SU-DHL-6 (cell line): ENCODE data around the gene MLEC.

ENCODE experiments used
- H2AFZ ChIP-seq: fragments of 200-600 bp; sonication (generic); 2 replicates; pipeline ENCODE4 v1.6.1; 2014; ENCODE audit warnings: low read depth, mild to moderate bottlenecking, moderate library complexity, mixed read lengths, antibody characterized with exemption, low read length; ENCODE audit not compliant: severe bottlenecking
- H3F3A ChIP-seq: fragments of 200-600 bp; shearing (Covaris generic); 2 replicates; pipeline ENCODE4 v1.6.0; 2016; ENCODE audit warnings: antibody characterized with exemption, mild to moderate bottlenecking; ENCODE audit not compliant: insufficient read depth
- H3K27ac ChIP-seq: fragments of 200-600 bp; sonication (generic); 2 replicates; pipeline ENCODE4 v1.5.1; 2016; ENCODE audit warnings: low read depth, mild to moderate bottlenecking, low read length, moderate library complexity, mixed read lengths
- H3K27me3 ChIP-seq: fragments of 200-600 bp; sonication (generic), shearing (Covaris generic); 2 replicates; pipeline ENCODE4 v1.6.0; 2014; ENCODE audit warnings: mild to moderate bottlenecking, low read length
- H3K36me3 ChIP-seq: fragments of 200-600 bp; sonication (generic); 2 replicates; pipeline ENCODE4 v1.6.1; 2014; ENCODE audit warnings: mild to moderate bottlenecking, low read length, mixed read lengths
- H3K4me2 ChIP-seq: fragments of 300-600, 200-600 bp; shearing (Covaris generic), sonication (generic); 2 replicates; pipeline ENCODE4 v1.6.0; 2014; ENCODE audit warnings: low read length, low read depth, mild to moderate bottlenecking; ENCODE audit not compliant: poor library complexity, severe bottlenecking
- H3K4me3 ChIP-seq: fragments of 200-600 bp; sonication (generic); 2 replicates; pipeline ENCODE4 v1.5.1; 2014; ENCODE audit warnings: antibody characterized with exemption, low read length, mild to moderate bottlenecking, mixed read lengths; ENCODE audit not compliant: insufficient read depth, poor library complexity, severe bottlenecking
- H3K79me2 ChIP-seq: fragments of 200-600 bp; sonication (generic); 2 replicates; pipeline ENCODE4 v1.6.1; 2014; ENCODE audit warnings: mild to moderate bottlenecking, low read length, moderate library complexity; ENCODE audit not compliant: insufficient read depth
- H3K9ac ChIP-seq: fragments of 200-600 bp; sonication (generic); 2 replicates; pipeline ENCODE4 v1.7.0; 2014; ENCODE audit warnings: mild to moderate bottlenecking, low read length
- H3K9me2 ChIP-seq: fragments of 200-600 bp; sonication (generic); replicated peaks from 2 replicates; pipeline ENCODE4 v1.6.1; 2014; ENCODE audit warnings: low read length; ENCODE audit not compliant: insufficient read depth
- H3K9me3 ChIP-seq: fragments of 200-600 bp; sonication (generic); 2 replicates; pipeline ENCODE4 v1.6.1; 2014; ENCODE audit warnings: low read length, mixed read lengths; ENCODE audit not compliant: insufficient read depth
- H4K20me1 ChIP-seq: fragments of 200-600 bp; sonication (generic); 2 replicates; pipeline ENCODE4 v1.6.1; 2014; ENCODE audit warnings: low read depth, mild to moderate bottlenecking, antibody characterized with exemption, low read length, moderate library complexity, mixed read lengths
- CTCF ChIP-seq: fragments of 200-600 bp; sonication (generic); IDR thresholded peaks from one replicate; pipeline ENCODE4 v1.5.1; 2017; ENCODE audit warnings: antibody characterized with exemption, mild to moderate bottlenecking, low read length, moderate library complexity; ENCODE audit not compliant: insufficient read depth, poor library complexity, severe bottlenecking
- EZH2phosphoT487 ChIP-seq: fragments of 200-600 bp; sonication (generic), shearing (Covaris generic); conservative IDR thresholded peaks from 2 replicates; pipeline ENCODE4 v1.6.1; 2018; ENCODE audit warnings: mild to moderate bottlenecking, antibody characterized with exemption, low read length, moderate library complexity, mixed read lengths

Gene MLEC

GRCh38 chr12:120656008-120656407, 30.9 kb upstream of the MLEC start:
- Histone ChIP-seq H3K4me2 (no peak overlapping the region), H3K9me3 (no peaks in the 10 kb centered on the region), H3K4me3 (no peak overlapping the region), H3K79me2 (no peaks in the 10 kb centered on the region), H2AFZ (no peak overlapping the region), H4K20me1 (no peaks in the 10 kb centered on the region), H3K9ac (no peak overlapping the region), H3K9me2 (no peaks in the 10 kb centered on the region), H3F3A (no peaks in the 10 kb centered on the region), H3K27me3 (no peaks in the 10 kb centered on the region), H3K27ac (no peak overlapping the region), H3K36me3 (no peaks in the 10 kb centered on the region)
- TF ChIP-seq EZH2phosphoT487 (no peak), CTCF (no peak)

- no peaks in the 10 kb centered on the region for H3K9me2 ChIP-seq
- no peaks in the 10 kb centered on the region for H3K9me3 ChIP-seq
- H3K27me3 ChIP-seq, result no peaks in the 10 kb centered on the region
- no peaks in the 10 kb centered on the region for H3K36me3 ChIP-seq
- H3K79me2 ChIP-seq, result no peaks in the 10 kb centered on the region
- H2AFZ ChIP-seq, result no peak overlapping the region
- no peak overlapping the region for H3K9ac ChIP-seq
- H3K27ac ChIP-seq, result no peak overlapping the region
- H3K4me2 ChIP-seq, result no peak overlapping the region
- TF ChIP-seq CTCF (no peak), EZH2phosphoT487 (no peak)
- H3F3A ChIP-seq, result no peaks in the 10 kb centered on the region
- H3K4me3 ChIP-seq, result no peak overlapping the region
- no peaks in the 10 kb centered on the region for H4K20me1 ChIP-seq
These were observed 28.4 kb upstream of the MLEC start for GRCh38 chr12:120658286-120659150.

- no peak overlapping the region for H3K27ac ChIP-seq
- H3F3A ChIP-seq, result no peaks in the 10 kb centered on the region
- H3K36me3 ChIP-seq, result no peaks in the 10 kb centered on the region
- no peaks in the 10 kb centered on the region for H3K27me3 ChIP-seq
- no peak overlapping the region for H2AFZ ChIP-seq
- H3K9me2 ChIP-seq, result no peaks in the 10 kb centered on the region
- no peaks in the 10 kb centered on the region for H4K20me1 ChIP-seq
- no peak overlapping the region for H3K4me3 ChIP-seq
- H3K79me2 ChIP-seq, result no peaks in the 10 kb centered on the region
- no peak overlapping the region for H3K4me2 ChIP-seq
- no peaks in the 10 kb centered on the region for H3K9me3 ChIP-seq
- no peak for TF ChIP-seq CTCF
- TF ChIP-seq EZH2phosphoT487, result no peak
- H3K9ac ChIP-seq, result no peak overlapping the region
These were observed 27.8 kb upstream of the MLEC start for GRCh38 chr12:120659151-120659525.
